Adrenal gland (tissue), 5 donors: Measurements from ENCODE around the gene SLC2A4.

Experiments used
- CTCF ChIP-seq, 6 experiments: fragments of 450-650 bp in 4 of 6; fragments of 200-600 bp in 2 of 6; sonication (generic) in 1 of 6; IDR thresholded peaks; 1 replicate in 5 of 6; 2 replicates in 1 of 6; pipeline versions ENCODE4 v1.5.1 to v1.8.0; 2016 to 2021; ENCODE audit warnings: antibody characterized with exemption in 6 of 6, mild to moderate bottlenecking in 2 of 6, moderate library complexity in 1 of 6
- POLR2A ChIP-seq, 2 donors: fragments of 450-650 bp; IDR thresholded peaks; one replicate each; pipeline ENCODE4 v1.6.1; 2017; ENCODE audit warnings: antibody characterized with exemption in 2 of 2, mild to moderate bottlenecking in 2 of 2, moderate library complexity in 1 of 2
- donor health status: DM: no; HTN: no; CAD: no.

- no peak for TF ChIP-seq POLR2A (IDR thresholded peaks at IDR 0.05)
- no peak for TF ChIP-seq CTCF (IDR thresholded peaks at IDR 0.05)
Observed at GRCh38 chr17:7318121-7318860, 36.8 kb downstream of the SLC2A4 start.
